DMS114 treated with DMSO at 0.1 percent for 48 hours (cell line): ENCODE measurements around the gene RGP1.

Source experiments
- DNase-seq: peaks from one replicate; lab custom pipeline; 2025; ENCODE audit not compliant: unreplicated experiment; lab: John Stamatoyannopoulos, UW

RGP1 gene

GRCh38 chr9:35743452-35743851, 5.6 kb upstream of the RGP1 start:
- no peak for DNase-seq

DNA sequence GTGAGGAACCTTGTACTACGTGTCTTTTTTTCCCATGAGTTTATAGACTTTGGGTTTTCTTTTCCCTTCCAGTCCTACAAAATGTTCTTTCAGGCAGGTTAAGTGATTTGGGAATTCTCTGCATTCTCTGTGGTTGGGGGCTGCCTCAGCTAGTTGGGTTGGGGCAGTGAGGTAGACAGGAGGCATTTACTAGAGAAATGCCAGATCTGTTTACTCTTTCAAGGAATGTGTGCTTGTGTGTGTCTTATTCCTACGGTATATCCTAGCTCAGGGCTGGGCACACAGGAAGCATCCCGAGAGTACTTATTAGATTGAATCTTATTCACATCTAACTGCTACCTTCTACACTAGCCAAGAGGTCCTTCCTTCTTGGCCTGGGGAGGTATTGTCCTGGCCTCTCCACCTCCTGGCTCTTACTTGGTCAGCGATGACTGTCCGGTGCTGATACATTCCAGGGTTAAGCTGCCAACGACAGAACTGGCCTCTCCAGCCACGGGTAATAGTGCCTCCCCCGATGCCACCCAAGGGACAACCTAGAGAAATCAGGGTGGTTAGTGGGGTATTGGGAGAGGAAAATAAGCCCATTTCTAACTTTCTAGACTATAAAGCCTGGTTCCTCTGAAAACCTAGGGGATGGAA, 5.1 kb upstream of the RGP1 start:
- no peak for DNase-seq

DNA sequence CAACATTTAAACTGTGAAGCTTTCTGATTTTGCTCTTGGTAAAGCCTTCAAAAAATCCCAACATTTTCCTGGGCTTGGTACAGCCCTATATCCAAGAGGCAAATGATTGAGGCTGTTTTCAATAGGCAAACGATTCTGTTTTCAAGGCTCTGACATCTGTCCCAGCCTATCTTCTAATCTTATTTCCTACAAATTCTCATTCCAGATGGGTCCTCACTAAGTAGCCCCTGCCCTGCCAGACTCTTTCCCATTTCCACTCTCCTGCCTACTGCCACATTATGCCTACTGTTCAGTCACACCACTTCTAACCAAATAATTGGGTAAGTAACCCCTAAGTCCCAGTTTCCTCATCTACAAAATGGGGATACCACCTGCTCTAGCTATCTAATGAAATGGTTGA, 3.5 kb upstream of the RGP1 start:
- no peak for DNase-seq

DNA sequence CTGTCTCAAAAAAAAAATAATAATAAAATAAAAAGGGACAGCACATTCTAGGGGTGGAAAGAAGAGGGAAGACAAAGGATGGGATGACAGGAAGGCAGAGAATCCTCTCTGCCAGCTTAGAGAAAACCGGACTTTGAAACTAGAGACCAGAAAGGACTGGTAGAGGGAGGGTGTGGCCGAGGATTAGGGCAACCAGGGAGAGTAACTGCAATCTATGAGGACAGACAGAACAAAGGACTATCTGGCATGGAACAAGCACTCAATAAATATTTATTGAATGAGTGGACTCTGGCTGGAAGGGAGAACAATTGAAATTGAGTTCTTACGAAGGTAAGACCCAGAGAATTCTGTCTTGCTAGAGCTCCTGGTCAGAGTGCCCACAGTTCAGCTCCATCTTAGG, 2.5 kb upstream of the RGP1 start:
- no peak for DNase-seq

DNA sequence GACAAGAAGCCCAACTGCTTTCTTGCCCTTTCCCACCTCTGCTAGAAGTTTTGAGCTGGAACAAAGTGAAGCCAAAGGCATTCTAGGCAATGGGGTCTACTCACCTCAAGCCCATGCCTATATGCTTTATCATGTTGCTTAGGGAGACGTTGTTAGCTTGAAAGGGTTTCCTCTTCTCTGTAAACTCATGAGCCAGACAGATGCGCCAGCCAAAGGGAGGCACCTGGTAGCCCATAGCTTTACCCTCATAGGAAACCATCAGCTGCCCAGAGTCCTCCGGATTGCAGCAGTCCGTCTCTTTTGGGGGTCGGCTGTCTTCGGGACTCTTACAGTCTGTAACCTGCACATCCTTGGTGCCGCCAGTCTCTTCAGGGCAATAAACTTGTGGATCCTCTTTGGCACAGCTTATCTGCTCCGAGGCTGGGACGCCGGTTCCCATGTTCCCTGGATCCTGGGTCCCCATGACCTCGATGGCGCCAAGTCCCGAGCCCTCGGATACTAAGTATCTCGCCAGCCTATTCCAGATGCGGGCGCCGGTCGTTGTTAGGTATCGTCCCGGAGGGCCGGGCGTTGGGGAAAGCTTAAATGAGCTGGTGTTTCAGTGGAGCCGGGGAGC, 737 bp upstream of the RGP1 start:
- DNase-seq, result no peak

DNA sequence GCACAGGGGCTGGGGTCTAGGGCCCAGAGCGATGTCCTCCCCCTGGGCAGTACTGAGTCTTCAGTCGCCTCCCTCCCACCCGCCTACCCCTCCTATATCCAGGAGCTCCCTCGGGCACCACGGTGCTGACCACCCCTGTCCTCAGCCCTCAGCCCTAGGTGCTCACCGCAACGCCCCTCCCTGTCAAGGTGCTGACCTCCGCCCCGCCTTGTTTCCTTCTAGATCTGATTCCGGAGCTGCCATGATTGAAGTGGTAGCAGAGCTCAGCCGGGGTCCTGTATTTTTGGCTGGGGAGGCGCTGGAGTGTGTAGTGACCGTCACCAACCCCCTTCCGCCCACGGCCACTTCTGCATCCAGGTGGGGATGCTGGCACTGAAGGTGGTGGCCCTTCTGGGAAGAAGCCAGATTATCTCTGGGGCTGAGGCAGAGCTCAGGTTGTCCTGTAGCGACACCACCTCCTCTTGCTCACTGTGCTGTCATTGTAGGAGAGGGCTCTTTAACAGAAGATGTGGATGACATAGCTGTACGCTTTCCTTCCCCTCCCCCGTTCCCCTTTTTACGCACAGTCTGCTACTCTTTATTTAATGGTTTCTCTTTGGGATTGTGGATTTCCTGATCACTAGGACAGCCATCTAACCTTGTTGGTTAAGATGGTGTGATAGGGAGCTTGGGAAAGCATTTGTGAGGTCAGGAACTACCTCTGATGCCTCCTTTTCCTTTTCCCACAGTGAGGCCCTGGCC, 598 bp downstream of the RGP1 start:
- DNase-seq, result no peak

DNA sequence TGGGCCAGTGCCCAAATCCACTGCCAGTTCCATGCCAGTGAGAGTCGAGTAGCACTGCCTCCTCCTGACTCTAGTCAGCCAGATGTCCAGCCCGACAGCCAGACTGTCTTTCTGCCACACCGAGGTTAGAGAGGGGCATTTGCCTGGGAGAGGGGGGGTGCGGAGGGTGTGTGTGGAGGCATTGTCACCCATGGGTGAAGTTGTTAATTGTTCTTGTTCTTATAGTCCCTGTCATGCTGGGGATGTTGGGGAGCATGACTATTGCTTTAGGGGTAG, 1.1 kb downstream of the RGP1 start:
- no peak for DNase-seq

- no peak for DNase-seq
These were observed 4.4 kb downstream of the RGP1 start for GRCh38 chr9:35753466-35753865.

DNA sequence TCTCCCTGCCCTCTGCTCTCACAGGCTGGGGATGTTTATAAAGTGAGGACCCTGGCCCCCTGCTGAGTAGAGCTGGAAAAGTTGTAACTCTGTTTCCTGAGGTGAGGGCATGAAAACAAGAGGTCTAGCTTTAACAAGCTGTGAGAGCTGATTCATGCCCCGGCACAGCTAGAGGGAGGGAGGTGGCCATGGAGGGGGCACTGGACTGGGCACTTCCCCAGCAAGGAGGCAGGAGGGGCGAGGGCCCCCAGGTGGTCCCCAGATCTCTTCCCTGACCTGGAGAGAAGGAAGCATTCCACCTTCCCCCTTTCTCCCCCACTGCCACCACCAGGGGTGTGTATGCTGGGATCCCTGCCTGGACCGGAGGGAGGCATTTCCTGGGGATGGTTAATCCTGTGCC, 5.2 kb downstream of the RGP1 start, which contains the start of gene MSMP:
MSMP (minus strand) TSS at position 13 of the 400 bp plus-strand sequence. CDS start 147 bp downstream, outside the sequence.
- no peak for DNase-seq

GRCh38 chr9:35755071-35755470, 6.0 kb downstream of the RGP1 start:
- no peak for DNase-seq

GRCh38 chr9:35756275-35757225, 7.5 kb downstream of the RGP1 start:
- DNase-seq, result no peak

GRCh38 chr9:35757226-35757891, 8.3 kb downstream of the RGP1 start:
- no peak for DNase-seq

DNA sequence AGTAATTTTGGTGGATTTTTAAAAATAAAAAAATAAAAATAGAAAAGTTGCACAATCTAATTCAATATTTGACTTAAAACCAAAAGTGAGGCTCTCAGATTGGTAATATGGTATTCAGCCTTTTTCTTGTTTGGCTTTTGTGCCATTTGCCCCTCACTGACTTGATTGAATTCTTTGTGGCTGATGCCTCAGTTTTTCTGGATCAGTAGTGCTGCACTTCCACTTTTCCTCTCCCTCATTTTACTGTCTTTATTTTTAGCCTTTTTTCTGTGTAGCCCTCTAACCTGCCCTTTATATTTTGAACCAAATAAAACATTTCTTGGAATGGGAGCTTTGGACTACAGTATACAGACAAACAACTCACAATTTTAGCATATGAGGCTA, 8.8 kb downstream of the RGP1 start:
- no peak for DNase-seq

DNA sequence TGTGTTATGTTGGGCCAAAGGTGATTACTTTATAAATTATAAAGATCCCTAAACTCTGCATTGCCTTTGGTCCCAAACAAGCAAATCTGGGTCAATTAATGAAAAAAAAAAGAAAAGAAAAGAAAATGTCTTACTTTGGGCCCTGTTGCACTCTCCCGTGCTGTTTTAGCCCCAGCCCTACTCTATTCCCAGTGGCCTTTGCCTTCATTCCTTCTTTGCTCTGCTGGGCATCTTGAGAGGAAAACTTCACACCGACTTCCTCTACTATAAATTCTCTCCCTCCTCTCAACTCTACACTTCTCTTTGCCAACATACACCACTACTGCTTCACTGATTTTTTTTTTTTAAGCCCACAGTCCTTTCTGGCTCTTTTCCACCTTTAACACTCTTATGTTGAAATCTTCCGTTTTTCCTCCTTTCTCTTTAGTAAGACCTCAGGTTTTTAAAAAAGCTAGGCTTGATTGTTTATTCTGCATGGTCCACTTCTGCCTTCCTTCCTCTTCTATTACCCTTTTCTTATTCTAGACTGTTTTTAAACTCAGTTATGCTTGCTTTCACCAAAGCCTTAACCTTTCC, 9.5 kb downstream of the RGP1 start:
- DNase-seq, result no peak

- DNase-seq, result no peak
These were observed 10.7 kb downstream of the RGP1 start for GRCh38 chr9:35759795-35760194.

- no peak for DNase-seq
These were observed 11.6 kb downstream of the RGP1 start for GRCh38 chr9:35760651-35761050.

DNA sequence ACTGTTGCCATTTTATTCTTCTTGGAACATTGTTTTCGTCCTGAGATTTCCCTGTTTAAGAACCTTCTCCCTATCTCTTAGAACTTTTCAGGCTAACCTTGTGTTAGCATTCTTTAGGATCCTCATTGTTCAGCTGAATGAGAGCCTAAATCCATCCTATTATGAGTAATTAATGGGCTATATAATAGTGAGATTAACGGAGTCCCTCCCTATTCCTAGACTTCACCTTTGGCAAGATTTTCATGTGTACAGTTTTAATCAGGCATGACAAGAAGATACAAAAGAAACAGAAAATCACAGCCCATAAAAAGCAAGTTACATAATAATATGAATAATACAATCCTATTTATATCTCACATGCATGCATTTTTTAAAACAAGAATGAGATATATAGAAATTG, 14.1 kb downstream of the RGP1 start:
- no peak for DNase-seq

DNA sequence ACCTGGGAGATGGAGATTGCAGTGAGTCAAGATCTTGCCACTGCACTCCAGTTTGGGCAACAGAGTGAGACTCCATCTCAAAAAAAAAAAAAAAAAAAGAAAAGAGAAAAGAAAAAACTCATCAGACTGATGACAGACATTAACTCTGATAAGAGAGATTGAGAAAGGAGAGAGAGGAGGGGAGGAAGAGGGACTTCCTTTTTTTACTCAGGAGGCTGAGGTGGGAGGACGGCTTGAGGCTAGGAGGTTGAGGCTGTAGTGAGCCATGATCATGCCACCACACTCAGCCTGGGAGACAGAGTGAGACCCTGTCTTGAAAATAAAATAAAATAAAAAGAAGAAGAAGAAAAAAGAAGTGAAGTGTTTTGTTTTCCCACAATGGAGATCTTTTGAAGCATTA, 14.7 kb downstream of the RGP1 start:
- DNase-seq, result no peak

GRCh38 chr9:35766997-35767396, 17.9 kb downstream of the RGP1 start:
- DNase-seq, result no peak

GRCh38 chr9:35767458-35767857, 18.4 kb downstream of the RGP1 start:
- no peak for DNase-seq

DNA sequence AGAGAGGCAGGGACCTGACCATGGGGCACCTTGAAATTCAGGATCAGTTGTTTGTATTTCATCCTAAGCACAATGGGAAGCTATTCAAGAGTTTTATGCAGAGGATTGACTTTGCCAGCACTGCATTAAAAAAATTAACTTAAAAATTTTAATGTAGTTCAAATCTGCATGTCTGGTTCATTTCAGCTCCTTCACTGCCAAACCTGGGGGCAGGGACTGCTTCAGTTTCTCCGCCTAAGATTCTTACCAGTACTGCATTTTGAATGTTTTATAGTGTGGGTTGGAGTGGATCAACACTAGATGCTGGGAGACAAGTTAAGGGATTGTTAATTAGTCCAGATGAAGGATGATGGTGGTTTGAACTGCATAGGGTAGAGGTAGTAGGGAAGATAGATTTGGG, 20.7 kb downstream of the RGP1 start:
- no peak for DNase-seq
